SK-N-SH treated with all-trans-retinoic acid at 6 μM for 48 hours (cell line): ENCODE results near the gene UBA7.

Experiments
- ATAC-seq: fragments of 200-7000 bp; cut with Tn5 transposase; 3 replicates; pipeline ENCODE4 v1.9.1; 2020; ENCODE audit warnings: mild to moderate bottlenecking, moderate library complexity
- ARNTL ChIP-seq: fragments of 450-650 bp; formaldehyde crosslinking; IDR thresholded peaks from 2 replicates; pipeline ENCODE4 v1.5.0; 2020; ENCODE audit warnings: low read depth, mild to moderate bottlenecking, moderate library complexity, borderline replicate concordance
- BACH2 ChIP-seq: fragments of 250-450 bp; sonication (Bioruptor Pico); IDR thresholded peaks from 2 replicates; pipeline ENCODE4 v1.9.0; 2021; ENCODE audit warnings: mild to moderate bottlenecking, borderline replicate concordance
- CREB5 ChIP-seq: fragments of 250-450 bp; sonication (Bioruptor Pico); IDR thresholded peaks from 2 replicates; pipeline ENCODE4 v1.5.1; 2020; ENCODE audit warnings: low read depth, mild to moderate bottlenecking, moderate library complexity
- CSDC2 ChIP-seq: fragments of 250-450 bp; sonication (Bioruptor Pico); IDR thresholded peaks from 2 replicates; pipeline ENCODE4 v1.5.0; 2020; ENCODE audit warnings: mild to moderate bottlenecking, moderate library complexity
- ESRRG ChIP-seq: fragments of 250-450 bp; sonication (Bioruptor Pico); IDR thresholded peaks from 2 replicates; pipeline ENCODE4 v1.6.1; 2021; ENCODE audit warnings: mild to moderate bottlenecking
- GLIS3 ChIP-seq: fragments of 250-450 bp; sonication (Bioruptor Pico); IDR thresholded peaks from 2 replicates; pipeline ENCODE4 v1.5.0; 2020; ENCODE audit warnings: mild to moderate bottlenecking, moderate library complexity
- ISL1 ChIP-seq: fragments of 250-450 bp; sonication (Bioruptor Pico); IDR thresholded peaks from 2 replicates; pipeline ENCODE4 v2.1.2; 2022; ENCODE audit warnings: mild to moderate bottlenecking, moderate library complexity
- OSR1 ChIP-seq: fragments of 250-450 bp; sonication (Bioruptor Pico); IDR thresholded peaks from 2 replicates; pipeline ENCODE4 v1.8.0; 2022; ENCODE audit warnings: moderate library complexity, mild to moderate bottlenecking, inconsistent platforms
- PATZ1 ChIP-seq: fragments of 250-450 bp; sonication (Bioruptor Pico); IDR thresholded peaks from 2 replicates; pipeline ENCODE4 v1.8.0; 2020; ENCODE audit warnings: mild to moderate bottlenecking, moderate library complexity, borderline replicate concordance
- POU6F1 ChIP-seq: fragments of 250-450 bp; sonication (Bioruptor Pico); IDR thresholded peaks from 2 replicates; pipeline ENCODE4 v1.8.0; 2021; ENCODE audit warnings: low read depth, mild to moderate bottlenecking, moderate library complexity, borderline replicate concordance
- PPARA ChIP-seq: fragments of 250-450 bp; sonication (Bioruptor Pico); IDR thresholded peaks from 2 replicates; pipeline ENCODE4 v1.5.0; 2020; ENCODE audit warnings: mild to moderate bottlenecking, borderline replicate concordance
- RARB ChIP-seq: fragments of 250-450 bp; sonication (Bioruptor Pico); IDR thresholded peaks from 2 replicates; pipeline ENCODE4 v1.8.0; 2021; ENCODE audit warnings: mild to moderate bottlenecking, moderate library complexity
- SNAI2 ChIP-seq: fragments of 250-450 bp; sonication (Bioruptor Pico); IDR thresholded peaks from 2 replicates; pipeline ENCODE4 v1.5.0; 2020; ENCODE audit warnings: mild to moderate bottlenecking, moderate library complexity
- TCF4 ChIP-seq: fragments of 250-450 bp; sonication (Bioruptor Pico); IDR thresholded peaks from 2 replicates; pipeline ENCODE4 v1.8.0; 2021; ENCODE audit warnings: mild to moderate bottlenecking, moderate library complexity, borderline replicate concordance
- TOX ChIP-seq: fragments of 250-450 bp; sonication (Bioruptor Pico); IDR thresholded peaks from 2 replicates; pipeline ENCODE4 v1.8.0; 2021; ENCODE audit warnings: mild to moderate bottlenecking, moderate library complexity, borderline replicate concordance
- ZC3H10 ChIP-seq: fragments of 250-450 bp; sonication (Bioruptor Pico); IDR thresholded peaks from 2 replicates; pipeline ENCODE4 v1.5.1; 2021; ENCODE audit warnings: mild to moderate bottlenecking, moderate library complexity
- ZFP3 ChIP-seq: fragments of 250-450 bp; sonication (Bioruptor Pico); IDR thresholded peaks from 2 replicates; pipeline ENCODE4 v1.5.0; 2020; ENCODE audit warnings: mild to moderate bottlenecking, moderate library complexity
- ZFP30 ChIP-seq: fragments of 450-650 bp; formaldehyde crosslinking; IDR thresholded peaks from 2 replicates; pipeline ENCODE4 v1.5.0; 2022; ENCODE audit warnings: mild to moderate bottlenecking, moderate library complexity
- ZNF565 ChIP-seq: fragments of 450-650 bp; formaldehyde crosslinking; conservative IDR thresholded peaks from 2 replicates; pipeline ENCODE4 v1.5.0; 2020; ENCODE audit warnings: low read depth, mild to moderate bottlenecking, moderate library complexity
- ZNF70 ChIP-seq: fragments of 450-650 bp; formaldehyde crosslinking; IDR thresholded peaks from 2 replicates; pipeline ENCODE4 v1.5.0; 2020; ENCODE audit warnings: mild to moderate bottlenecking, moderate library complexity
- ZNF8 ChIP-seq: fragments of 450-650 bp; formaldehyde crosslinking; IDR thresholded peaks from 2 replicates; pipeline ENCODE4 v1.5.0; 2020; ENCODE audit warnings: mild to moderate bottlenecking, moderate library complexity
- TF ChIP-seq, protein P1 (sequence below): fragments of 250-450 bp; sonication (Bioruptor Pico); IDR thresholded peaks from 2 replicates; pipeline ENCODE4 v1.5.1; 2021; ENCODE audit warnings: mild to moderate bottlenecking, moderate library complexity
- TF ChIP-seq, protein P2 (sequence below): fragments of 250-450 bp; sonication (Bioruptor Pico); IDR thresholded peaks from 2 replicates; pipeline ENCODE4 v1.5.0; 2020; ENCODE audit warnings: mild to moderate bottlenecking, moderate library complexity

UBA7 gene

GRCh38 chr3:49842843-49843517, 29.2 kb upstream of the UBA7 start:
- no peak for ATAC-seq
- no peak for TF ChIP-seq OSR1 (CRISPR knock-in tag)
- no peak for TF ChIP-seq SNAI2
- TF ChIP-seq BACH2 (CRISPR knock-in tag), result no peak
- TF ChIP-seq PPARA (CRISPR knock-in tag), result no peak
- no peak for TF ChIP-seq TCF4 (CRISPR knock-in tag)
- no peak for TF ChIP-seq ISL1 (CRISPR knock-in tag)
- no peak for TF ChIP-seq POU6F1 (CRISPR knock-in tag)
- no peak for TF ChIP-seq ZNF565 (CRISPR knock-in tag)
- no peak for TF ChIP-seq ESRRG (CRISPR knock-in tag)
- TF ChIP-seq ARNTL (CRISPR knock-in tag), result no peak
- no peak for TF ChIP-seq PATZ1
- no peak for TF ChIP-seq ZNF70 (CRISPR knock-in tag)
- TF ChIP-seq RARB, result no peak
- TF ChIP-seq TOX (CRISPR knock-in tag), result no peak
- TF ChIP-seq, protein P1, sequence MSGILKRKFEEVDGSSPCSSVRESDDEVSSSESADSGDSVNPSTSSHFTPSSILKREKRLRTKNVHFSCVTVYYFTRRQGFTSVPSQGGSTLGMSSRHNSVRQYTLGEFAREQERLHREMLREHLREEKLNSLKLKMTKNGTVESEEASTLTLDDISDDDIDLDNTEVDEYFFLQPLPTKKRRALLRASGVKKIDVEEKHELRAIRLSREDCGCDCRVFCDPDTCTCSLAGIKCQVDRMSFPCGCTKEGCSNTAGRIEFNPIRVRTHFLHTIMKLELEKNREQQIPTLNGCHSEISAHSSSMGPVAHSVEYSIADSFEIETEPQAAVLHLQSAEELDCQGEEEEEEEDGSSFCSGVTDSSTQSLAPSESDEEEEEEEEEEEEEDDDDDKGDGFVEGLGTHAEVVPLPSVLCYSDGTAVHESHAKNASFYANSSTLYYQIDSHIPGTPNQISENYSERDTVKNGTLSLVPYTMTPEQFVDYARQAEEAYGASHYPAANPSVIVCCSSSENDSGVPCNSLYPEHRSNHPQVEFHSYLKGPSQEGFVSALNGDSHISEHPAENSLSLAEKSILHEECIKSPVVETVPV (CRISPR knock-in tag), result no peak

DNA sequence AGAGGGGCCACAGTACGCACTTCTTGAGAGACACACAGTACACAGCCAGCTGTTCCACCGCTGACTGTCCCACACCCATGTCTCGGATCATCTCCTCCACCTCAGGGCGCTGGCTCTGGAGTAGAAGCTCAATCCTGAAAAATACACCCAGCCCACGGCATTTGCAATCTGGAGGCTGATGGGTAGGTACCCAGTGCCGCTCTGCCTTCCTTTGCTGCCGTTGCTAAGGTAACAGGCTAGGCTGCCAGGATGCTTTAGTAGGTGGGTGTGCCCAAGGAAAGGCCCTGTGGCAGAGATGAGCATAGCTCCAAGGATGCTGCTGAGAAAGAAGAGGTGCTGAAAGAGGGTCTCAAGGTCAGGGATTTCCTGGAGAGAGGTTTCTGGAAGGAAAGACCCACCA, 28.1 kb upstream of the UBA7 start:
- no peak for ATAC-seq
- no peak for TF ChIP-seq ZC3H10 (CRISPR knock-in tag)
- no peak for TF ChIP-seq PATZ1
- no peak for TF ChIP-seq TOX (CRISPR knock-in tag)
- TF ChIP-seq ZNF8, result no peak
- no peak for TF ChIP-seq RARB
- TF ChIP-seq POU6F1 (CRISPR knock-in tag), result no peak
- no peak for TF ChIP-seq TCF4 (CRISPR knock-in tag)
- TF ChIP-seq ZFP3 (CRISPR knock-in tag), result no peak
- TF ChIP-seq CSDC2 (CRISPR knock-in tag), result no peak
- TF ChIP-seq, protein P2, sequence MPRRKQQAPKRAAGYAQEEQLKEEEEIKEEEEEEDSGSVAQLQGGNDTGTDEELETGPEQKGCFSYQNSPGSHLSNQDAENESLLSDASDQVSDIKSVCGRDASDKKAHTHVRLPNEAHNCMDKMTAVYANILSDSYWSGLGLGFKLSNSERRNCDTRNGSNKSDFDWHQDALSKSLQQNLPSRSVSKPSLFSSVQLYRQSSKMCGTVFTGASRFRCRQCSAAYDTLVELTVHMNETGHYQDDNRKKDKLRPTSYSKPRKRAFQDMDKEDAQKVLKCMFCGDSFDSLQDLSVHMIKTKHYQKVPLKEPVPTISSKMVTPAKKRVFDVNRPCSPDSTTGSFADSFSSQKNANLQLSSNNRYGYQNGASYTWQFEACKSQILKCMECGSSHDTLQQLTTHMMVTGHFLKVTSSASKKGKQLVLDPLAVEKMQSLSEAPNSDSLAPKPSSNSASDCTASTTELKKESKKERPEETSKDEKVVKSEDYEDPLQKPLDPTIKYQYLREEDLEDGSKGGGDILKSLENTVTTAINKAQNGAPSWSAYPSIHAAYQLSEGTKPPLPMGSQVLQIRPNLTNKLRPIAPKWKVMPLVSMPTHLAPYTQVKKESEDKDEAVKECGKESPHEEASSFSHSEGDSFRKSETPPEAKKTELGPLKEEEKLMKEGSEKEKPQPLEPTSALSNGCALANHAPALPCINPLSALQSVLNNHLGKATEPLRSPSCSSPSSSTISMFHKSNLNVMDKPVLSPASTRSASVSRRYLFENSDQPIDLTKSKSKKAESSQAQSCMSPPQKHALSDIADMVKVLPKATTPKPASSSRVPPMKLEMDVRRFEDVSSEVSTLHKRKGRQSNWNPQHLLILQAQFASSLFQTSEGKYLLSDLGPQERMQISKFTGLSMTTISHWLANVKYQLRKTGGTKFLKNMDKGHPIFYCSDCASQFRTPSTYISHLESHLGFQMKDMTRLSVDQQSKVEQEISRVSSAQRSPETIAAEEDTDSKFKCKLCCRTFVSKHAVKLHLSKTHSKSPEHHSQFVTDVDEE (CRISPR knock-in tag), result no peak
- no peak for TF ChIP-seq GLIS3 (CRISPR knock-in tag)
- no peak for TF ChIP-seq PPARA (CRISPR knock-in tag)
- no peak for TF ChIP-seq ISL1 (CRISPR knock-in tag)
- no peak for TF ChIP-seq ZNF70 (CRISPR knock-in tag)
- no peak for TF ChIP-seq CREB5 (CRISPR knock-in tag)
- TF ChIP-seq SNAI2, result no peak
- TF ChIP-seq ZFP30 (CRISPR knock-in tag), result no peak
- TF ChIP-seq ZNF565 (CRISPR knock-in tag), result no peak
- no peak for TF ChIP-seq OSR1 (CRISPR knock-in tag)
